Measurements from ENCODE around the gene OR5M8.

The OR5M8 gene

GRCh38 chr11:56491270-56491669, at the start of gene OR5M8:
Gene OR5M8, minus strand, starts transcription at chr11:56491370. Its CDS starts 0 bp downstream, at chr11:56491370.
- no peak for DNase-seq

GRCh38 chr11:56533054-56533740, 42.0 kb upstream of the OR5M8 start:
- DNase-seq: no peak

GRCh38 chr11:56531856-56532255, 40.7 kb upstream of the OR5M8 start:
- no peak for DNase-seq

GRCh38 chr11:56522008-56522407, 30.8 kb upstream of the OR5M8 start:
- peak in 1 of 3 experiments; percentile 26 for DNase-seq

- DNase-seq: no peak
Measured at GRCh38 chr11:56513280-56513679, 22.1 kb upstream of the OR5M8 start.

GRCh38 chr11:56509439-56509838, 18.3 kb upstream of the OR5M8 start:
- DNase-seq: no peak

GRCh38 chr11:56497010-56497409, 5.8 kb upstream of the OR5M8 start:
- DNase-seq: no peak

- DNase-seq: no peak
Measured at GRCh38 chr11:56495117-56495516, 3.9 kb upstream of the OR5M8 start.

GRCh38 chr11:56486801-56487200, 4.4 kb downstream of the OR5M8 start:
- DNase-seq: no peak

- no peak for DNase-seq
Measured at GRCh38 chr11:56474729-56475235, 16.4 kb downstream of the OR5M8 start.

- no peak for DNase-seq
Measured at GRCh38 chr11:56473252-56473651, 17.9 kb downstream of the OR5M8 start, which contains the start of gene OR5M3. Gene OR5M3, minus strand, starts transcription at chr11:56473352. Its CDS starts 2,855 bp downstream, at chr11:56470497.

- DNase-seq: no peak
Measured at GRCh38 chr11:56457076-56457475, 34.1 kb downstream of the OR5M8 start.

- DNase-seq: no peak
Measured at GRCh38 chr11:56453521-56453920, 37.6 kb downstream of the OR5M8 start.

Measured in NCI-H1417 (cell line).